ENCODE measurements around the gene XYLT1. TPM values are rescaled to one million over a fixed set of nuclear protein-coding genes. Genes with fewer than 3 reads are reported as not detected.
A peak's percentile ranks its signal among the peaks of the same experiment; 100 is the strongest.

Gene XYLT1
- total and polyA plus RNA-seq, 2 of the 4 experiments (the other 2 are of a cell fraction) = 9.0 to 12.7 TPM

- BruUV-seq (replicated peaks) = no TSS peak
- intact Hi-C loops (cut with micrococcal nuclease) (no loop called here), dilution Hi-C loops (cut with HindIII; ENCODE audit: low sequenced_read_pairs, unreplicated experiment) (no loop called here), in situ Hi-C loops (cut with MboI; ENCODE audit: low sequenced_read_pairs) (no loop called here)
- H3K4me1 ChIP-seq (ENCODE audit: control insufficient read depth, insufficient read depth, low read length) = peaks cover 11% of the 10 kb centered on the region
- H2BK20ac ChIP-seq (ENCODE audit: low read depth, low read length) = no peak overlapping the region
- no peak overlapping the region for H3K23ac ChIP-seq (ENCODE audit: low read depth, low read length)
- ChIA-PET POLR2A (ENCODE audit: unreplicated experiment) (no interaction called here), CTCF (no interaction called here)
- no peak overlapping the region for H3K4me2 ChIP-seq (ENCODE audit: low read depth, low read length)
- no peak overlapping the region for H2BK15ac ChIP-seq (ENCODE audit: low read depth, low read length)
- H3K9me3 ChIP-seq (ENCODE audit: control insufficient read depth, insufficient read depth, low read length) = peaks cover 3% of the 10 kb centered on the region
- H4K20me1 ChIP-seq (ENCODE audit: insufficient read depth, low read length) = no peaks in the 10 kb centered on the region; the same call in 1 of the 2 replicates
- no peak overlapping the region for H3K4me3 ChIP-seq (ENCODE audit: insufficient read depth, low read depth, low read length)
- H2AK5ac ChIP-seq (ENCODE audit: low read depth, low read length) = no peak overlapping the region
- H2BK120ac ChIP-seq (ENCODE audit: low read depth, low read length) = no peak overlapping the region
- no peak overlapping the region for H2AK9ac ChIP-seq (replicated peaks; ENCODE audit: low read depth, low read length, poor library complexity)
- no peak overlapping the region for H4K8ac ChIP-seq (ENCODE audit: low read depth in 2 of 2, low read length in 2 of 2)
- no peak overlapping the region for H4K5ac ChIP-seq (ENCODE audit: low read depth, low read length)
- H3K9me1 ChIP-seq (ENCODE audit: insufficient read depth, low read length) = peaks cover 11% of the 10 kb centered on the region
- H2BK5ac ChIP-seq (ENCODE audit: low read depth, low read length, poor library complexity, severe bottlenecking) = no peak overlapping the region
- no peak overlapping the region for H3K27ac ChIP-seq (ENCODE audit: insufficient read depth, low read length)
- no peak overlapping the region for H3K18ac ChIP-seq (ENCODE audit: low read depth, low read length)
- no CpG with 5 or more reads among the region's 4 CpGs for WGBS, 2 experiments (ENCODE audit: extremely low coverage in 2 of 2, insufficient read length in 1 of 2)
- H3K36me3 ChIP-seq (ENCODE audit: control insufficient read depth, insufficient read depth, low read length) = no peaks in the 10 kb centered on the region
- no peak overlapping the region for H3K9ac ChIP-seq (ENCODE audit: low read depth, low read length)
- no peak overlapping the region for H3K56ac ChIP-seq (ENCODE audit: extremely low read depth, insufficient read depth, low read length)
- no peaks in the 10 kb centered on the region for H3K27me3 ChIP-seq (ENCODE audit: control insufficient read depth, insufficient read depth, low read length)
- no peak overlapping the region for H4K91ac ChIP-seq (ENCODE audit: insufficient read depth, low read depth, low read length)
- no peak for DNase-seq
- peaks cover 28 to 45% of the 10 kb centered on the region in 2 experiments for H3K79me1 ChIP-seq (ENCODE audit: low read depth in 1 of 2, low read length in 2 of 2)
- TF ChIP-seq MAFK (IDR thresholded peaks at IDR 0.05; ENCODE audit: low read depth, low read length) = peak; percentile 78
- no peak for TF ChIP-seq MXI1 (IDR thresholded peaks at IDR 0.05; ENCODE audit: borderline replicate concordance, low read depth, low read length)
- H3K14ac ChIP-seq (replicated peaks; ENCODE audit: low read depth, low read length) = no peak overlapping the region
- no peak overlapping the region for H2AFZ ChIP-seq (replicated peaks; ENCODE audit: low read length, poor library complexity)
- no peak overlapping the region for H3K4ac ChIP-seq (ENCODE audit: low read depth, low read length)
- ATAC-seq (ENCODE audit: low read depth) = no peak
Observed at GRCh38 chr16:17413508-17413907, 57.3 kb downstream of the XYLT1 start.
